Endothelial cell of umbilical vein (primary cell): ENCODE data around the gene SLC7A6OS. TPM values are rescaled to one million over a fixed set of nuclear protein-coding genes. Genes with fewer than 3 reads are reported as not detected.
"Not testable (repeated sequence)": the region's sequence is repeated elsewhere in the genome, so short reads cannot be mapped to it uniquely, and the experiment has no call there.

Source experiments
- BruUV-seq: library from RNA; stranded (reverse); fragments of 400-500 nt; replicated peaks from 2 replicates; lab custom pipeline; 2021; lab: Mats Ljungman, UMichigan
- CTCF ChIA-PET: fragments of 300-600, 350-600 bp; sonication (Branson Sonifier 250); formaldehyde crosslinking; loops from one replicate; lab custom pipeline; 2021; ENCODE audit warnings: antibody characterized with exemption, inconsistent platforms; lab: Charles Lee
- POLR2A ChIA-PET: fragments of 300-600, 350-600 bp; sonication (Branson Sonifier 250); formaldehyde crosslinking; loops from one replicate; lab custom pipeline; 2021; ENCODE audit warnings: antibody characterized with exemption, inconsistent platforms; lab: Charles Lee
- DNase-seq: peaks from one replicate; pipeline ENCODE4 v3.0.0-alpha.2; 2011; ENCODE audit warnings: low read depth, low spot score
- FAIRE-seq: peaks from 2 replicates; lab custom pipeline; 2011; peaks lifted over from hg19 to GRCh38; lab: Jason Lieb, UNC
- H2AFZ ChIP-seq: 2 replicates; pipeline ENCODE4 v1.6.0; 2012; ENCODE audit warnings: low read depth, low read length, control low read depth, inconsistent platforms
- H3K27ac ChIP-seq: 2 replicates; pipeline ENCODE4 v1.5.1; 2011; ENCODE audit warnings: low read depth, mild to moderate bottlenecking, control low read depth, low read length, moderate library complexity; ENCODE audit not compliant: insufficient read depth
- H3K27me3 ChIP-seq, 2 experiments: 2 replicates each; pipeline versions ENCODE4 v1.6.0 to v1.6.1; 2011; ENCODE audit warnings: low read length in 2 of 2, mixed read lengths in 1 of 2; ENCODE audit not compliant: control insufficient read depth in 2 of 2, insufficient read depth in 2 of 2
- H3K36me3 ChIP-seq, 2 experiments: 2 replicates in 1 of 2; 3 replicates in 1 of 2; pipeline ENCODE4 v1.5.1; 2011; ENCODE audit warnings: low read length in 2 of 2, mild to moderate bottlenecking in 1 of 2, moderate library complexity in 1 of 2; ENCODE audit not compliant: control insufficient read depth in 2 of 2, insufficient read depth in 2 of 2; ENCODE audit errors: extremely low read depth in 1 of 2
- H3K4me1 ChIP-seq: 3 replicates; pipeline ENCODE4 v1.5.1; 2011; ENCODE audit warnings: mild to moderate bottlenecking, low read length; ENCODE audit not compliant: control insufficient read depth, insufficient read depth; ENCODE audit errors: extremely low read depth
- H3K4me2 ChIP-seq: 2 replicates; pipeline ENCODE4 v1.6.1; 2011; ENCODE audit warnings: low read length, control low read depth, mixed read lengths; ENCODE audit not compliant: insufficient read depth
- H3K4me3 ChIP-seq, 3 experiments: fragments of 200-600 bp in 1 of 3; sonication (generic), shearing (Covaris generic) in 1 of 3; replicated peaks in 1 of 3; 2 replicates each; pipeline ENCODE4 v1.5.1; 2011 to 2016; ENCODE audit warnings: control low read depth in 3 of 3, low read length in 3 of 3, mild to moderate bottlenecking in 2 of 3, inconsistent platforms in 1 of 3, low read depth in 1 of 3, moderate library complexity in 1 of 3; ENCODE audit not compliant: insufficient read depth in 1 of 3
- H3K79me2 ChIP-seq: 2 replicates; pipeline ENCODE4 v1.6.0; 2012; ENCODE audit warnings: low read length, inconsistent platforms; ENCODE audit not compliant: control insufficient read depth, insufficient read depth
- H3K9ac ChIP-seq: replicated peaks from 2 replicates; pipeline ENCODE3; 2011; ENCODE audit warnings: low read length, control low read depth; ENCODE audit not compliant: insufficient read depth; ENCODE audit errors: extremely low read depth
- H3K9me1 ChIP-seq: replicated peaks from 3 replicates; pipeline ENCODE4 v1.6.0; 2011; ENCODE audit warnings: mild to moderate bottlenecking, low read length; ENCODE audit not compliant: control insufficient read depth, insufficient read depth; ENCODE audit errors: extremely low read depth
- H3K9me3 ChIP-seq: replicated peaks from 2 replicates; pipeline ENCODE4 v1.5.1; 2012; ENCODE audit warnings: low read length, inconsistent platforms; ENCODE audit not compliant: control insufficient read depth, insufficient read depth
- H4K20me1 ChIP-seq: replicated peaks from 2 replicates; pipeline ENCODE3; 2011; ENCODE audit warnings: mild to moderate bottlenecking, low read length; ENCODE audit not compliant: control insufficient read depth, insufficient read depth; ENCODE audit errors: extremely low read depth
- EZH2 ChIP-seq: IDR thresholded peaks from 2 replicates; pipeline ENCODE4 v1.6.1; 2012; ENCODE audit warnings: borderline replicate concordance, low read depth, mild to moderate bottlenecking, moderate library complexity, low read length, inconsistent platforms; ENCODE audit not compliant: severe bottlenecking
- FOS ChIP-seq: IDR thresholded peaks from 2 replicates; pipeline ENCODE4 v1.6.1; 2011; ENCODE audit warnings: mild to moderate bottlenecking, low read length, moderate library complexity, borderline replicate concordance; ENCODE audit not compliant: insufficient read depth
- GATA2 ChIP-seq: IDR thresholded peaks from 2 replicates; pipeline ENCODE4 v1.7.0; 2011; ENCODE audit warnings: low read depth, mild to moderate bottlenecking, moderate library complexity, mixed read lengths, low read length; ENCODE audit not compliant: insufficient read length, insufficient read depth
- JUN ChIP-seq: IDR thresholded peaks from 2 replicates; pipeline ENCODE4 v1.6.1; 2011; ENCODE audit warnings: borderline replicate concordance, low read depth; ENCODE audit not compliant: insufficient read length, insufficient read depth
- MYC ChIP-seq: IDR thresholded peaks from one replicate; pipeline ENCODE4 v1.6.1; 2011; ENCODE audit warnings: mild to moderate bottlenecking, low read depth, low read length
- dilution Hi-C: fragments of 300-500 bp; cut with MboI; formaldehyde crosslinking; loops from one replicate; pipeline ENCODE4 v1.15.0; 2019; ENCODE audit warnings: low sequenced_read_pairs; ENCODE audit not compliant: extremely low pct_ligation_motif_present
- intact Hi-C: fragments of 100-400 bp; cut with micrococcal nuclease; formaldehyde crosslinking; loops from one replicate; pipeline ENCODE4 v1.10.0; 2022
- polyA plus RNA-seq, 4 experiments: library from polyadenylated mRNA; depleted of rRNA in 3 of 4; stranded (reverse) in 3 of 4; unstranded in 1 of 4; fragments of >200 nt; gene quantifications; 2 replicates each; pipeline versions ENCODE4 v1.2.1 to v1.2.3, GENCODE V29; 2011 to 2012; ENCODE audit warnings: missing spikeins in 1 of 4
- total RNA-seq: library from RNA; stranded (reverse); gene quantifications from 2 replicates; pipeline ENCODE4 v1.2.3, GENCODE V29; 2021
- TF ChIP-seq, protein P1 (sequence below), 2 donors: IDR thresholded peaks; 1 replicate in 1 of 2; 2 replicates in 1 of 2; pipeline ENCODE4 v1.5.1; 2011; ENCODE audit warnings: low read length in 2 of 2, mild to moderate bottlenecking in 2 of 2, moderate library complexity in 2 of 2, control low read depth in 1 of 2, inconsistent platforms in 1 of 2, low read depth in 1 of 2; ENCODE audit not compliant: insufficient read depth in 1 of 2; ENCODE audit errors: extremely low read depth in 1 of 2

The SLC7A6OS gene
- total and polyA plus RNA-seq, 2 donors (not counting 3 experiments of a cell fraction or from before 2014, with no cell fraction given), result 8.3 to 22.9 TPM

- no peaks in the 10 kb centered on the region for H3K9me1 ChIP-seq
- peaks cover 69% of the 10 kb centered on the region for H3K4me1 ChIP-seq
- no peak for TF ChIP-seq EZH2
- TF ChIP-seq FOS, result no peak
- TF ChIP-seq GATA2, result no peak
- TF ChIP-seq MYC, result no peak
- no peak for TF ChIP-seq JUN
- TF ChIP-seq, protein P1, sequence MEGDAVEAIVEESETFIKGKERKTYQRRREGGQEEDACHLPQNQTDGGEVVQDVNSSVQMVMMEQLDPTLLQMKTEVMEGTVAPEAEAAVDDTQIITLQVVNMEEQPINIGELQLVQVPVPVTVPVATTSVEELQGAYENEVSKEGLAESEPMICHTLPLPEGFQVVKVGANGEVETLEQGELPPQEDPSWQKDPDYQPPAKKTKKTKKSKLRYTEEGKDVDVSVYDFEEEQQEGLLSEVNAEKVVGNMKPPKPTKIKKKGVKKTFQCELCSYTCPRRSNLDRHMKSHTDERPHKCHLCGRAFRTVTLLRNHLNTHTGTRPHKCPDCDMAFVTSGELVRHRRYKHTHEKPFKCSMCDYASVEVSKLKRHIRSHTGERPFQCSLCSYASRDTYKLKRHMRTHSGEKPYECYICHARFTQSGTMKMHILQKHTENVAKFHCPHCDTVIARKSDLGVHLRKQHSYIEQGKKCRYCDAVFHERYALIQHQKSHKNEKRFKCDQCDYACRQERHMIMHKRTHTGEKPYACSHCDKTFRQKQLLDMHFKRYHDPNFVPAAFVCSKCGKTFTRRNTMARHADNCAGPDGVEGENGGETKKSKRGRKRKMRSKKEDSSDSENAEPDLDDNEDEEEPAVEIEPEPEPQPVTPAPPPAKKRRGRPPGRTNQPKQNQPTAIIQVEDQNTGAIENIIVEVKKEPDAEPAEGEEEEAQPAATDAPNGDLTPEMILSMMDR (IDR thresholded peaks at IDR 0.05; ENCODE audit: extremely low read depth in 1 of 2, insufficient read depth in 1 of 2, low read depth in 1 of 2, low read length in 2 of 2), result no peak
- H3K4me2 ChIP-seq, result peak overlapping the region; percentile 63
- H4K20me1 ChIP-seq, result no peaks in the 10 kb centered on the region
- CTCF ChIA-PET, result interaction anchor here (0.7 to 3.3 kb wide), 9 partner anchors 9 to 346 kb away, joined by 3 to 81 read pairs (median 4); partner anchors contain the start of gene SLC7A6
- peaks cover 46% of the 10 kb centered on the region for H3K79me2 ChIP-seq
- POLR2A ChIA-PET, result interaction anchor here (1.2 to 2.9 kb wide), 3 partner anchors 14 to 25 kb away, joined by 3 to 9 read pairs (median 7); partner anchors contain the start of genes PRMT7, SLC7A6 and SLC7A6OS
- FAIRE-seq, result no peak
- dilution Hi-C loops, result no loop called here
- no peaks in the 10 kb centered on the region for H3K9me3 ChIP-seq
- no peak overlapping the region for H3K4me3 ChIP-seq
- H2AFZ ChIP-seq, result no peak overlapping the region
- H3K27me3 ChIP-seq, result no peaks in the 10 kb centered on the region
- no TSS peak for BruUV-seq
- H3K27ac ChIP-seq, result peak overlapping the region; percentile 88
- peak overlapping the region; percentile 54 for H3K9ac ChIP-seq
- H3K36me3 ChIP-seq, result peaks cover 6 to 9% of the 10 kb centered on the region in 2 experiments
- intact Hi-C loops, result loop anchor here (2.0 kb wide), 1 partner anchor 40 kb away; no protein-coding TSS in a partner anchor
- DNase-seq, result no peak
These were observed 21.5 kb downstream of the SLC7A6OS start for GRCh38 chr16:68289202-68289601.

DNA sequence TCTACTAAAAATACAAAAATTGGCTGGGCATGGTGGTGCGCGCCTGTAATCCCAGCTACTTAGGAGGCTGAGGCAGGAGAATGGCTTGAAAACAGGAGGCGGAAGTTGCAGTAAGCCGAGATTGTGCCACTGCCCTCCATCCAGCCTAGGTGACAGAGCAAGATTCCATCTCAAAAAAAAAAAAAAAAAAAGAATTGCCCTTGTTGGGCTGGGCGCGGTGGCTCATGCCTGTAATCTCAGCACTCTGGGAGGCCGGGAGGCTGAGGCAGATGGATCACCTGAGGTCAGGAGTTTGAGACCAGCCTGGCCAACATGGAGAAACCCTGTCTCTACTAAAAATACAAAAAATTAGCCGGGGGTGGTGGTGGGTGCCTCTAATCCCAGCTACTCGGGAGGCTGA lies 21.9 kb downstream of the SLC7A6OS start:
- H3K79me2 ChIP-seq, result peaks cover 48% of the 10 kb centered on the region
- DNase-seq, BruUV-seq, H4K20me1 ChIP-seq, H2AFZ ChIP-seq, H3K9me1 ChIP-seq, H3K4me3 ChIP-seq, H3K27me3 ChIP-seq, H3K36me3 ChIP-seq, dilution Hi-C loops, FAIRE-seq, H3K4me2 ChIP-seq, H3K9me3 ChIP-seq, H3K9ac ChIP-seq: not testable (repeated sequence)
- POLR2A ChIA-PET, result interaction anchor here (1.0 to 2.9 kb wide), 2 partner anchors 24 kb away, joined by 4 to 9 read pairs; partner anchors contain the start of gene SLC7A6
- intact Hi-C loops, result loop anchor here (1.0 to 2.0 kb wide), 2 partner anchors 24 to 40 kb away; partner anchors contain the start of gene SLC7A6
- peak overlapping the region; percentile 88 for H3K27ac ChIP-seq
- CTCF ChIA-PET, result interaction anchor here (0.7 to 3.3 kb wide), 7 partner anchors 8 to 345 kb away, joined by 3 to 81 read pairs (median 3); partner anchors contain the start of gene SLC7A6
- peaks cover 69% of the 10 kb centered on the region for H3K4me1 ChIP-seq
